ENCODE results near the gene CCDC30.
"Not testable (repeated sequence)": the region's sequence is repeated elsewhere in the genome, so short reads cannot be mapped to it uniquely, and the experiment has no call there.

The CCDC30 gene

DNA sequence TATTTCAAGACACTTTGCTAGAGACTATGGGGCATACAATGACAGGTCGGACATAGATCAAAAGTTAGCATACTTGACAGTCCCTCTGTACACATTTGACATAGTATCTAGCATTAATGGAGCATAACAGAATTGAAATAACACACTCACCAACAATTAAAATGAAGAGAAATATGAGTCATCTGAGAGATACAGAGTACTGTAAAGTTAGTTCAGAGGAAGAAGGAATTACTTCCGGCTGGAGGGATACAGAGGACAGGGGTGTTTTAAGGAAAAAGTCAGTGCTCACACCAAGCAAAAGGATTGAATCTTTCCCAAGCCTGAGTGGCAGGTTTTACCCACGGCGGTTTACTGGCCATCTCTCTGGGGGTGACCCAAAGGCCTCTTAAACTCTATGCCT is 9.7 kb upstream of the CCDC30 start:
- DNase-seq = no peak

DNA sequence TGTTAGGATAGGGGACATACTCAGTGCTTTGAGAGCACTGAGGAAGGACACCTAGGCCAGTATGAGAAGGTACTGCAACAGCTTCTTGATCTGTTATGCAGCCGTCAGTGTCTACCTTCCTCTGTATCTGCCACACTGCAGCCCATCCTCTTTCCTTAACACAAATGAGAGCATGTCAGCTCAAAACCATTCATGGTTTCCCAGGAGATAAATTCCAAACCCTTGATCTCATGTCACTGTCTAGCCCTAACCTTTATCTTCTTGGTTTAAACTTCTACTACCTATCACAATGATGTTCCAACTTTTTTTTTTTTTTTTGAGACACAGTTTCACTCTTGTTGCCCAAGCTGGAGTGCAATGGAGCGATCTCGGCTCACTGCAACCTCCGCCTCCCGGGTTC is 8.7 kb upstream of the CCDC30 start:
- DNase-seq = no peak

DNA sequence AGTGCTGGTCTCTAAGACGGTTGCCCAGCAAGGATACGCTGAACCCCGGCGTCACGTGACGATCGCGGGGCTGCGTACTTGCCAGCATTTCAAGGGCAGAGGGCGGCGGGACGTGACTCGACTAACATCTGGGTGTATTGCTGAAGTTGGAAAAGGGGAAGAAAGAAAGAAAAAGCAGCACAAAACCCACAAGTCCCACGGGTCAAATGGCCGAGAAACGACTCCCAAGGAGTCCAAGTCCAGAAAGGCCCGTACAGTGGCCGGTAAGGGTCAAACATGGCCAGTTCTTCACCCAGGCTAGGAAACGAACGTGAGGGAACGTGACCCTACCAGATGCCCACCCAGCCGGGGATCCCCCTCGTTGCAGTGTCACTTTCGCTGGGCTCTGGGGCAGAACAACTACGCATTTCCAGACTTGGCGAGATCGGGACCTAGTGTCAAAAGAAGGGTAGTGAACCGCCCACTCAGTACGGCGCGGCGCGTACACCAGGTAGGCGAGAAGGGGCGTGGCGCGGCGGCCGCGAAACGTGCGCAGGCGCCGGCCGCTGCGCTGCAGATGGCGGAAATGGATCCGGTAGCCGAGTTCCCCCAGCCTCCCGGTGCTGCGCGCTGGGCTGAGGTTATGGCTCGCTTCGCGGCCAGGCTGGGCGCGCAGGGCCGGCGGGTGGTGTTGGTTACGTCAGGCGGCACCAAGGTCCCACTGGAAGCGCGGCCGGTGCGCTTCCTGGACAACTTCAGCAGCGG is 6.9 kb upstream of the CCDC30 start, which contains the start of the genes PPCS and ZMYND12:
Gene PPCS, plus strand, starts transcription at position 534 of the 744 bp plus-strand sequence. Its CDS starts 23 bp downstream, at position 557.
Gene ZMYND12, minus strand, starts transcription at position 13 of the 744 bp plus-strand sequence. CDS start 25 bp downstream, outside the sequence.
- peak; percentile 81 to 86 (median 84) for DNase-seq

DNA sequence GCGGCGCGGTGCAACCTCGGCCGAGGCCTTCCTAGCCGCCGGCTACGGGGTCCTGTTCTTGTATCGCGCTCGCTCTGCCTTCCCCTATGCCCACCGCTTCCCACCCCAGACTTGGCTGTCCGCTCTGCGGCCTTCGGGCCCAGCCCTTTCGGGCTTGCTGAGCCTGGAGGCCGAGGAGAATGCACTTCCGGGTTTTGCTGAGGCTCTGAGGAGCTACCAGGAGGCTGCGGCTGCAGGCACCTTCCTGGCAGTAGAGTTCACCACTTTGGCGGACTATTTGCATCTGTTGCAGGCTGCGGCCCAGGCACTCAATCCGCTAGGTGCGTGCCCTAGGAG is 6.4 kb upstream of the CCDC30 start:
- peak; percentile 11 to 49 (median 37) for DNase-seq

DNA sequence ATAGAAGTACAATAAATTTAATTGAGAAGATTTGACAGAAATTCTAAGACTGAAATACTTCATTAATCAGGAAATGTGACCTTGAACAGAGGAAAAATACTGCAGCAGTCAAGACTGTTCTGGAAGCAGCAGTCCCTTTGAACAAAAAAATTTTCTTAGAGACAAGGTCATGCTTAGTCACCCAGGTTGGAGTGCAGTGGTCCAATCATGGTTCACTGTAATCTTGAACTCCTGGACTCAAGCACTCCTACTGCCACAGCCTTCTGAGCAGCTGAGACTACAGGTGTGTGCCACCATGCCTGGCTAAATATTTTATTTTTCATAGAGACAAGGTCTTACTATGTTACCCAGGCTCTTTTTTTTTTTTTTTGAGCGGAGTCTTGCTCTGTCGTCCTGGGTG is 1.9 kb upstream of the CCDC30 start:
- no peak for DNase-seq

DNA sequence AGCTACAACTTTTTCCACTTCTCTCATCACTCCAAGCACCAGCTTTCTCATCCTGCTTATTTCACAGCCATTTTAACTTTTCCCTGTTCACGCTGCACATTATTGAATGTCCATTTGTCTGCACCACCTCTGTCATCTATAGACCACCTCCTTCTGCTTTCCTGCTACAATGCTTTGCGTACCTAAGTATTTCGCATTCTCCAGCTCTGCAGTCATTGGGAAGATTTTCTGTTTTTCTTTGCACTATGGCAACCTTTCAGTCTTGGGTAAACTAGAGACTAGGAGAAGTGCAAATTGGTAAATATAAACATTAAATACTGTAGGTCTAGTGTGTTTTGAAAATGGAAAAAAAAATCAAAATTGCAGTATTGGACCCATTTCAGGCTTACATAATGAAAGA is 835 bp downstream of the CCDC30 start:
- no peak for DNase-seq

DNA sequence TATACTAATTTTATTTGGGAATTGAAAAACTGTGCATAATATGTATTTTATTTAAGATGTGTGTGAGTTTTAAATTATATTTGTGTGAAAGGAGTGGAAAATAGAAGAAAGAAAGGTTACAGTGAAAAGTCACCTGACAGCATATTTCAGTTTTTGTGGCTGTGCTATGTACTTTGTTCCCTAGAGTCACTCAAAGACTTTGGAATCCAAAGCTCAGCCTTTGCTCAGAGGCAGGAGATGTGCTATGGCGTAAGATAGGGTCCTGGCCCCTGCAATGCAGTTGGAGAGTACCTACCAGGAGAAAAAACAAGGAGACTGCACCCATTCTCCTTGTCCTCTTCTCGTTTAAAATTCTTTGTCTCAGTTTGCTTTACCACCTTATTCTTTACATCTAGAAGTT is 2.9 kb downstream of the CCDC30 start:
- no peak for DNase-seq

DNA sequence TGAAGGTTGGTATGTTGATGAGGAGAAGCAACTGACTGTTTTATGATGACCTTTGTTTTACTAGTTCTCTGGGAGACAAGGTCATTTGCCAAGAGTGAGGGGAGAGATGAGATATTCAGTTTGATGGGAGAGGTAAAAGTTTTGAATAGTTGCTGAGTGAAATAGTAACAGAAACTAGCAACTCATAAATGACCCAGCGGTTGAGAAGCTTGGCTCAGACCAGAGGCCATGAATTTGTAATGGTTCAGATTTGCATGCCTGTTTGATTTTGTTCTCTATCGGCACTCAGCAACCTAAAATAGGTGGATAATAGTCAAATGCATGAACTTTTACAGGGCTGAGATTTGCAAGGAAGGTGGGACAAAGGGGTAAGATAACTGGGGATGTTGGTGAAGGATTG is 6.6 kb downstream of the CCDC30 start:
- no peak for DNase-seq

DNA sequence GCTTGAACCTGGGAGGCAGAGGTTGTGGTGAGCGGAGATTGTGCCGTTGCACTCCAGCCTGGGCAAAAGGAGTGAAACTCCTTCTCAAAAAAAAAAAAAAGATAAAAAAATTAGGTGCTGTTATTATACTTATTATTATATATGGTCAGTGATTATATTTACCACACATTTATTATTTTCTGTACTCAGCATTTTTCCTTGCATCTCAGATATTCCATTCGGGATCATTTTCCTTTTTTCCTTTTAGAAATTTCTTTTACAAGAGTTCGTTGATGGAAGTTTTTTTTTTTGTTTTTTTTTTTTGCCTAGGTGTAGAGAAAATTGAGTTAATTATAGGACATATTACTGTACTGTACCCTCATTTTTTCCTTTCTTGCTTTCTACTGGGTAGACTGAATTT is 13.5 kb downstream of the CCDC30 start:
- no peak for DNase-seq

DNA sequence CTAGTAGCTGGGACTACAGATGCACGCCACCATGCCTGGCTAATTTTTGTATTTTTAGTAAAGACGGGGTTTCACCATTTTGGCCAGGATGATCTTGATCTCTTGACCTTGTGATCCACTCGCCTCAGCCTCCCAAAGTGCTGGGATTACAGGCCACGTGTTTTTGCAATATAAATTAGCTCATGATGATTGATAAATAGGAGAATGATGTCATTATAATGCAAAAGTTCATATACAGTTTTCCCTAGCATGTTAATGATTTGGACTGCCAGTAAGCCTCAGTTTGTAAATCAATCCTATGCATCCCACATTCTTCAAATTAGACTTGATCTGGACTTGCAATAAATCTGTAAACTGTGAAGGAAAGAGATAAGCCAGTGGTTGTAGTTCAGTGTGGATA is 14.3 kb downstream of the CCDC30 start:
- not testable (repeated sequence) for DNase-seq

DNA sequence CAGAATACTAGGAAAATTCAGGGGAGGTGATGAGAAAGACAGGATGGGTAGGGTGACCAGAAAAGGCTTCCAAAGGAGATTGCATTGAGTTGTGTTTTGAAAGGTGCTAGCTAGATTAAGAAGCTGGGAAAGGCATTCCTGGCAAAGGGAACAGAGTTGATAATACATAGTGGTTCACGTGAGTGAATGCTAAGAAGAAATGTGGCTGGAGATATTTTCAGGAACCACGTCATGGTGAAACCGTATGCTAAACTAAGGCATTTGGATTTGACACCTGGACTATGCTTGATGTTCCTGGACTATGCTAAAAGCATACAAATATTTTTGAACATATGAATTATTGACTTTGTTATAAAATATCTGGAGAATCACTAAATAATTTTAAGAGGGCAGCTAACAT is 14.7 kb downstream of the CCDC30 start:
- DNase-seq = no peak

DNA sequence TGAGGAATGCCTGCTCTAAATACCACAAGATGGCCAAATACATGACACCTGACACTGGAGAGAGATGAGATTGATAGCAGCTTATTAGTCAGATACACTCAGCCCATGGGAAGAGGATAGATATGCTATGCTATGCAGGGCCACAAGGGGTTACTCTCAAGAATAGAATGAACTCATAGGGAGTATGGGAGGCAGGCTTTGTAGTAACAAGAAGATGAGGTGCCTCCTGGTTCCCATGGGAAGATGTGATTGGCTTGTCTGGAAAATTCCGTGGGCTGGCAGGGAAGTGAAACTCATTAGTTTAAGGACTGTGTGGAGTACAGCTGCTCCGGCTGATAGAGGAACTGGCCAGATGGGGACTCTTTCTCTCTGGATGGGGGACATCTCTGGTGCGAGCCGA is 16.5 kb downstream of the CCDC30 start:
- no peak for DNase-seq

DNA sequence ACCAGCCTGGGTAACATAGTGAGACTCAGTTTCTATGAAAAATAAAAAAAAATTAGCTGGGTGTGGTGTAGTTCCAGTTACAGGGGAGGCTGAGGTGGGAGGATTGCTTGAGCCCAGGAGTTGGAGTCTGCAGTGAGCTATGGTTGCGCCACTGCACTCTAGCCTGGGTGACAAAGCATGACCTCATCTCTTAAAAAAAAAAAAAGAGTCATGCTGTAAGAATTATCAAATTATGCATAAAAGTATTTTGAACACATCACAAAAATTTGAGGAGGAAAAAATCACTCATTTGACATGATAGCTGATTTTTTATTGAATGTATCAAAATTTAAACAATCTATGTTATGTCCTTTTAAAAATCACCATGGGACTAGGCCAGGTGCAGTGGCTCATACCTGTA is 17.8 kb downstream of the CCDC30 start:
- no peak for DNase-seq

DNA sequence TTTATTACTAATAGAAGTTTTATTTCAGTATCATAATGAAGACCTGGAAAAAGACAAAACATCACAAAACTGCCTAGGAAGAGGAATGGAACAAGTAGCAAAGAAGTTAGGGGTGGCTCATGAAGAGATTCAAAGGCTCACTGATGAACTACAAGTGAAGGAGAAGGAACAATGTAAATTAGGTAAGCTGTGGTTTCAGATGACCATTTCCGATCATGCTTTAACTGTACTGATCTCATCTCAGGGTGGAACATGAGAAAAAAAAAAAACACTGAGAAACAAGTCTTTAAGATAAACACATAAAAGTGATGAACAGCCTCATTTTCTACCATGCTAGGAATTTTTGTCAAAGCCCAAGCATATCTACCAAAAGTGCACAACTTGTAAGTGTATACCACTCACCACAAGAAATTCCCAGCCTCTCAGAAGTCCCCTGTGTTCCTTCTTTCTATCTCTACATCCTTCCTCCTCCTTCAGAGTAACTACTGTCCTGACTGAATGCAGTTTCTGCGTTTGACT is 19.6 kb downstream of the CCDC30 start:
- no peak for DNase-seq

DNA sequence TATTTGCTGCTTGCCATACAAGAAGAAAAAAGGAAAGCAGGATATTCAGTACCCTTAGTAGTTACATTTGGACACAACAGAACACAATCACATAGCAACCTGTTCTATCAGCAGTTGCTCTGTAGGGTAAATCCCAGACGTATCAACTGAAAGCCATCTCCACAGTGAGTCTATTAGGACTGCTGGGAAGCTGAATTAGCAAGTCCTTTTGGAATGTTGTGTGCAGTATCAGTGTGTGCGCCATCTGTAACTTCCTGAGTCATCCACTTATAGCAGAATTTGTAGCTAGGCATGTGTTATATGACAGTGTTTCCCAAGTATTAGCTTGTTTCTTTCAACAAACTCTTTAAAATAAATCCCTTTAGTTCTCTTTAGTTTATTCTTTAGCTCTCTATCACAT is 21.3 kb downstream of the CCDC30 start:
- no peak for DNase-seq

DNA sequence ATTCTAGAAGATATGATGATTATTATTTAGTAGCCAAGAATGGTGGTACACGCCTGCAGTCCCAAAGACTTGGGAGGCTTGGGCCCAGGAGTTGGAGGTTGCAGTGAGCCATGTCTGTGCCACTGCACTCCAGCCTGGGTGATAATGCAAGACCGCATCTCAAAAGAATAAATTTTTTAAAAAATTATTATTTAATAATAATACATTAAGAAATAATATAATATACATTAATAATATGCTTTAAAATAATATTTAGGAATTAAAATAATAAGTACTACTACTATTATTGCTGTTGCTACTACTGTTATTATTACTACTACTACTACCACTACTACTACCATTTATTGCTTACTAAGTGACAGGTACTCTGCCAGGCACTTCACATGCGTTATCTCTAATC is 27.2 kb downstream of the CCDC30 start:
- no peak for DNase-seq

DNA sequence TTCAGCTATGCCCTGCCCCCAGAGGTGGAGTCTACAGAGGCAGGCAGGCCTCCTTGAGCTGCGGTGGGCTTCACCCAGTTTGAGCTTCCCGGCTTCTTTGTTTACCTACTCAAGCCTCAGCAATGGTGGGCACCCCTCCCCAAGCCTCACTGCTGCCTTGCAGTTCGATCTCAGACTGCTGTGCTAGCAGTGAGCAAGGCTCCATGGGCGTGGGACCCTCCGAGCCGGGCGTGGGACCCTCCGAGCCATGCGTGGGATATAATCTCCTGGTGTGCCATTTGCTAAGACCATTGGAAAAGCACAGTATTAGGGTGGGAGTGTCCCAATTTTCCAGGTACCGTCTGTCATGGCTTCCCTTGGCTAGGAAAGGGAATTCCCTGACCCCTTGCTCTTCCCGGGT is 38.9 kb downstream of the CCDC30 start:
- not testable (repeated sequence) for DNase-seq

DNA sequence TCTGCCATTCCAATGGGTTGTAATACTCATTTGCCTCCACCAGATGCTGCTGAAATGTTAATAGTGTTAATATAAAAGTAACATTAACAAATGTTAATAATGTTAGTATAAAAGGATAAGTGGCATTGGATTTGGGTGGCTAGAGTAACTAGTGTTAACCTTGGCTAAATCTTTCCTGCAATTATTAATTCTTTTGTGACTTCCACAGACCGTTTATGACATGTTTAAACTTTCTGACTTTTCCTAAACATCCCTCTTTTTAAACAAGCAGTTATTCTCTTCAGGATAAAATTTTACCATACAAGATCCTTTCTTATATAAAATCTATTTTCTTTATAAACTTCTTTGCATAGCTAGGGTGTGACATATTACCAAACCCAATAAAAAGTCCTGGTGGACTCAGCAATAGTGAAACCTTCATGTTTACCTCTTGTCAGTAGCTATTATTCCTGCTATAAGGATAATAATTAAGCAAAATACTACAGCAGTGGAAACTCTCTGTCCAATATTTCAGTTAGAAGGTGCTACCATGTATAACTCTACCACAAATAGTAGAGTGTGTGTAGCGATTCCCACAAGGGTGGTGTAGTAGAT is 41.5 kb downstream of the CCDC30 start:
- no peak for DNase-seq

DNA sequence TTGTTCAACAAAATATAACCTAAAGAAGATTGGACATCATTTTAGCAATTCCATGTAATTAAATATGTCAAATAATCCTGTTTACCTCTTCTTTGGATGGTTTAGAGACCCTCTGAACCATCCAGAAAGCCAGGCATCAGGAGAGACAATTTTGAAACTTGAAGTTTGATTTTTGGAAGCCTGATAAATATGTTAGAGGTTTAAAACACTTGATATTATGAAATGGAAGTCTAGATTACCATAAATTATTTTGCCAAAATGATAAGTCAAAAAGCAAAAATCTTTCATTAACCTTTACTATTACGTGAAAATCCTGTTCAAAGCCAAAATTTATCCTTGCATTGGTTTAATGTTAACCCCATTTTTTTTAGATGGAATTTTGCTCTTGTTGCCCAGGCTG is 43.5 kb downstream of the CCDC30 start:
- no peak for DNase-seq

DNA sequence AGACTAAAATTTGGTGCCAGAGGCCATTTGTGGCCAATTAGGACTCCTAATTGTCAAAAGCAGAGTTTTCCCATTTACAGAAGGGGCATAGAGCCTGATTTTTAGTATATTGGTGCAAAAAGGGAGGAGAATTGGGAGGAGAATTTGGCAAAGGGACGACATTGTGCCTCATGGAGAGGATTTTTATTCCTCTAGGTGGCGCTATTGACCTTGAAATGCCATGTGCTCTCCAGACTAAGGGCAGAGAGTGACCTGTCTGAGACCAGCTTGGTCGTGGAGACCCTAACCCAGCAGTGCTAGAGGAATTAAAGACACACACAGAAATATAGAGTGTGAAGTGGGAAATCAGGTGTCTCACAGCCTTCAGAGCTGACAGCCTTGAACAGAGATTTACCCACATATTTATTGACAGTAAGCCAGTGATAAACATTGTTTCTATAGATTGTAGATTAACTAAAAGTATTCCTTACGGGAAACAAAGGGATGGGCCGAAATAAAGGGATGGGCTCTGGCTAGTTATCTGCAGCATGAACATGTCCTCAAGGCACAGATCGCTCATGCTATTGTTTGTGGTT is 48.6 kb downstream of the CCDC30 start:
- DNase-seq = not testable (repeated sequence)

DNA sequence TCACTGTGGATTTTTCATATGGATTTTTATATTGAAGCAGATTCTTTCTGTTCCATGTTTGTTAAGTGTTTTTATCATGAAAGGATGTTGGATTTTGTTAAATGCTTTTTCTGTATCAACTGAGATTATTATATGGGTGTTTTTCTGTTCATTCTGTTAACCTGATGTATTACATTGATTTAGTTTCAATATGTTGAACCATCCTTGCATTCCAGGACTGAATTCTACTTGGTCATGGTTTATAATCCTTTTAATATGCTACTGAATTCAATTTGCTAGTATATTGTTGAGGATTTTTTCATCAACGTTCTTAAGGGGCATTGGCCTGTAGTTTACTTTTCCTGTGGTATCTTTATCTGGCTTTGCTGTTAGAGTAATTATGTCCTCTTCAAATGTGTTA is 55.8 kb downstream of the CCDC30 start:
- no peak for DNase-seq

DNA sequence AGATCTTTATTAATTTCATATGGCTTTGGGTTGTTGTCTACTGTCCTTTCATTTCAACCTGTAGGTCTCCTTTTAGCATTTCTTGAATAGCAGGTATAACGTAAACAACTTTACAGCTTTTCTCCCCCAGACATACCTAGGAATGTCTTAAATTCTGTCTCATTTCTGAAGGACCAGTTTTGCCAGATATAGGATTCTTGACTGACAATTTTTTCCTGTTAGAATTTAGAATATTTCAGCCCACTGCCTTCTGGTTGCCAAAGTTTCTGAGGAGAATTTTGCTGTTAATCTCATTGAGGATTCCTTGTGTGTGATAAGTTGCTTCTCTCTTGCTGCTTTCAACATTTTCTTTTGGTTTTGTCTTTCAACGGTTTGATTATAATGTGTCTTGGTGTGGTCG is 60.1 kb downstream of the CCDC30 start:
- no peak for DNase-seq

DNA sequence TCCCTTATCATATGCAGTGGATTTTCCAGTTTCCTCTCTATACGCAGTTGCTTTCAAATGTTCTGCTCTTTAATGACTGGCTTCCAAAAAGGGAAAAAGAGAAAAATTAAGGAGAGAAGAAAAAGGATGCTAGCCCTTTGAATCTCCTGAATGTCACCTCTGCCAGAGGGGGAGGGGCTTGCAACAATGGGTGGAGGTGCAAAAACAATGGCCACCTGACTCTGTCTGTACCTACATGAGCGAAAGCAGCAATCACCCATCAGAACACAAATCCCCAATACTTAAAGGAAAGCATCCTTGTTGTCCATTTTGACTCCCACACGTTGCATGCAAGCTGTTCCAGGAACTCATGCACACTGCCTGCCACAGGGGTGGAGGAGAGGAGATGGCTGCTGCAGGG is 61.2 kb downstream of the CCDC30 start:
- DNase-seq = no peak

DNA sequence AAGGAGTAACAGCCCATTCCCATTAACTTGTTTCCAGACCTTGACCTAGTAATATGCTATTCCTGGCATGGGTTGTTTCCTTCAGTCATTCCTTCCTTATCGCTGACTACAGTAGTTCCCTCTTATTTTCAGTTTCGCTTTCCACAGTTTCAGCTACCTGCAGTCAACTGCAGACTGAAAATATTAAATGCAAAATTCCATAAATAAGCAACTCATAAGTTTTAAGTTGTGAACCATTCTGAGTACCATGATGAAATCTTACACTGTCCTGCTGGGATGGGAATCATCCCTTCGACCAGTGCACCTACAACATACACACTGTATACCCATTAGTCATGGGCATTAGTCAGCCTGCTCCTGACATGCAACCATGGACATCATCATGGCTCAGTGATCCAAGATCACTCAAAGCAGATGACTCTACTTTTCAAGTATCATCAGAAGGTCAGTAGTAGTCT is 66.7 kb downstream of the CCDC30 start:
- DNase-seq = no peak
